Middle frontal gyrus (tissue), 1 donor: ENCODE measurements around the gene TSC2.
"Not testable (repeated sequence)": the region's sequence is repeated elsewhere in the genome, so short reads cannot be mapped to it uniquely, and the experiment has no call there.

Source experiments
- DNase-seq: peaks from one replicate; pipeline ENCODE4 v3.0.0-alpha.2; 2015; ENCODE audit warnings: low spot score; ENCODE audit errors: extremely low spot score

Gene TSC2

GRCh38 chr16:2101581-2101980 lies 53.8 kb downstream of the TSC2 start:
- DNase-seq = not testable (repeated sequence)

DNA sequence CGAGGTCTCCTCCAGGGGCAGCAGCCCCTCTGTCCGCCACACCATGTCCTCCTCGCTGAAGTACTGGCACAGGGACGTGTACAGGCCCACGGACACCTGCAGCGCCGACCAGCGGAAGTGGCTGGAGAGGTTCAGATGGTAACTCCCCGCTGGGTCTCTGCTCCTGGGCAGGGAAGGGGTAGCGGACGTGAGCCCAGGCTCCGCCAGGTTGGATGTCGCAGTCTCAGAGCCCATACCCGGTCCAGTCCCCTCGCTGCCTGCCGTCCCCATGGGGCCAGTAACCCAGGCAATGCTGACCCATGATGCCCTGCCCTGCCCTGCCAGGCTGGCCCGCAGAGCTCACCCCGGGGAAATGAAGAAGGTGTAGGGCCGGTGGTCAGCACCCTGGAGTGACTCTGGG lies 54.7 kb downstream of the TSC2 start:
- no peak for DNase-seq

DNA sequence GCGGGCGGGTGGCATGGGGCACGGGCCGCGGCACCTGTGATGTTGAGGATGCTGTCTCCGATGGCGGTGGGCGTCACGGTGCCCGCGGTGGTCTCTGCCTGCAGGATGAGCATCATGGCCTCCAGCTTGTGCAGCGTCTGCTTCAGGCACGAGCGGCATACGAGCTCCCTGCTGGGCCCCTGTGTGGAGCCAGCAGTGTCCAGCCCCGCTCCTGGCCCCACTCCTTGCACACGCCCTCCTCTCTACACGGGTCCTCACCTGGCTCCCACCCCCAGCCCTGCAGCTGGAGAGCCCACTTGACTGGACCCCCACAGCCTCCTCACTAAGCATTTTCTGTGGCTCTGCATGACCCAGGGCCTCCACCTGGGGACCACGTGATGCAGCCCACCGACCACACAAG lies 56.7 kb downstream of the TSC2 start:
- DNase-seq = not testable (repeated sequence)

DNA sequence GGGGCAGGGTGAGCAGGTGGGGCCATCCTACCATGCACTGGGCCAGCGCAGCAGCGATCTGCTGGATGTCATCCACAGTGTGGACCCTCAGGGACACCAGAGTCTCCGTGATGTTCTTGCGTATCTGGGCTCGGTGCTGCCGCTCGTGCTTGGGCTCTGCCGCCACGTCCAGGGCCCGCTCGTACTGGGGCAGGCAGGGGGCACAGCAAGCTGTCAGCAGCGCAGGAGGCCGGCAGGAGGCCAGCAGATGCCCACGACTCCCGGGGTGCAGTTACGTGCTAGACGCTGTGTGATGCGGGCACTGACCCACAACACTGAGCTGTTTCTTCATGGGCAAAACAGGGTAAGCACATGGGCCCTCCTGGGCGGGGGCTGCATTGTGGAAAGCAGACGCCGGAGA lies 57.5 kb downstream of the TSC2 start:
- DNase-seq = not testable (repeated sequence)

- not testable (repeated sequence) for DNase-seq
These were observed 58.0 kb downstream of the TSC2 start for GRCh38 chr16:2105769-2106168.

GRCh38 chr16:2106211-2106610 lies 58.4 kb downstream of the TSC2 start:
- not testable (repeated sequence) for DNase-seq

DNA sequence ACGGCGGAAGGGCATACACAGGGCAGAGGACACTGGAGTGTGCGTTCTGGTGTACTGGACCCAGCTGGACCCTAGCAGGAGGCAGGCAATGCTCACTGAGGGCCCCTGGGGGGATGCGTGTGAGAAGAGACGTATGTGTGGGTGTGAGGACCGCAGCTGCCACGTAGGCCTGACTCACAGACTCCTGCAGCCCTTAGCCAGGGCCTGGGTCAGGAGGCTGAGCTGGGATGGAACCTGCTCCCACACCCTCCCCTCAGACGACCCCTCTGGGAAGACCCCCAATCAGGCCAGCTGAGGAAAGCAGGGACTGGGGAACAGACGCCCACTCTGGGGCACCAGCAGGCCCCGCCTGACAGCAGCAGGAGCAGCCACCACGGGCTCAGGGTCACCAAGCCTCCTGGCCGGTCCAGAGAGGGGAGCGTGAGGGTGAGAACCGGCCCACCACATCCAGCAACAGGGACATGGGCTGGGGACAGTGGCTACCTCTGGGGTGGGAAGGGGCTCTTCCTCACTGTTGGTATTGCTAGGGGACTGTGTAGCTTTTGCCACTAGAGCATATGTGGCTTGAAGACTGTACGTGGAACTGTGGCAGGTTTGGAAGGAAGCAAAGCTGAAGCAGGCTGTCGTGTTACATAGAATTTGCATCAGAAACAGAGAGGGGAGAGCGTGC lies 59.5 kb downstream of the TSC2 start:
- DNase-seq = not testable (repeated sequence)

DNA sequence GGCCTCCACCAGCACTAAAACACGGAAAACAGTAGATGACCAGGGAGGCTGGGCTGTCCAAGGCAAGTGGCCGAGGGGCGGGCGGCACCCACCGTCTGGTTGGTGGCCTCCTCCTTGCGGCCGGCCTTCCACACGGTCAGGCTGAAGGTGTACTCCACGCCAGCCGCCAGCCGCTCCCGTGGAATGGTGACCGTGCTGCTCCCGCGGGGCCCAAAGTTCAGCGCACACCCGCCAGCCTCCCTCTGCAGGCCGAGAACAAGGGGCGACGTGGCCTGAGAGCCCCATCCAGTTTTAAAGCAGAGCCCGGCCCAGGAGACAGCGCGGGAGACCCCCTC lies 60.0 kb downstream of the TSC2 start:
- not testable (repeated sequence) for DNase-seq

DNA sequence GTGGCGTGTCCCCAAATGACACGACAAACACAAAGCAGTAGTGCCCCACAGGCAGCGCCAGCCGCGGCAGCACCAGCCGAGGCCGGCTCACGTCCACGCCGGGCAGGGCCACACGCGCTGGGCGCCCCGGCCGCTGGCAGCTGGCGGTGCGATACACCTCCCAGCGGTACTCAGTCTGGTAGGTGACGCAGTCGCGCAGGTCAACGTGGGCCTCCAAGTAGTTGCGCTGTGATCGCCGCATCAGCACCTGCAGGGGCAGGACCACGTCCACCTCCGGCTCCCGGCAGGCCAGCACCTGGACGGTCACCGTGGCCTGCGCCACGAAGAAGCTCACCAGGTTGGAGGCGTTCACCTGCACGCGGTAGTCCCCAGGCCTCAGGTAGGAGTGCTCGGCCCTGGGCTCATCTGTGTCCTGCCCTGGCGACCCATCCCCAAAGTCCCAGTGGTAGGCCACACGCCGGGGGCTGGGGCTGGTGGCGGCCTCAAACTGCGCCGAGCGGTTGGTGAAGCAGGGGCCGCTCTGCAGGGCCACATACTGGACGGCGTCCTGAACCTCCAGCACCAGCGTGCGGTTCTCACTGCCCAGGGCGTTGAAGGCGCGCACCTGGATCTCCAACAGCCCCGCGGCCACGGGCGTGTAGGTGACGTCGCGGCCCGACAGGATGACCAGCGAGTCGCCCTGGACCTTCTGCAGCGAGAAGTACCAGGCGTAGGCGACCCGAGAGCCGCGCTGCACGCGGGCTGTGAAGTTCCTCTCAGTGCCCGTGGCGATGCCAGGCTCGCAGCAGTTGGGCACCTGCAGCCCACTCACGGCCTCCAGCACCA lies 60.9 kb downstream of the TSC2 start:
- DNase-seq = not testable (repeated sequence)

GRCh38 chr16:2109271-2109580 lies 61.4 kb downstream of the TSC2 start:
- not testable (repeated sequence) for DNase-seq

DNA sequence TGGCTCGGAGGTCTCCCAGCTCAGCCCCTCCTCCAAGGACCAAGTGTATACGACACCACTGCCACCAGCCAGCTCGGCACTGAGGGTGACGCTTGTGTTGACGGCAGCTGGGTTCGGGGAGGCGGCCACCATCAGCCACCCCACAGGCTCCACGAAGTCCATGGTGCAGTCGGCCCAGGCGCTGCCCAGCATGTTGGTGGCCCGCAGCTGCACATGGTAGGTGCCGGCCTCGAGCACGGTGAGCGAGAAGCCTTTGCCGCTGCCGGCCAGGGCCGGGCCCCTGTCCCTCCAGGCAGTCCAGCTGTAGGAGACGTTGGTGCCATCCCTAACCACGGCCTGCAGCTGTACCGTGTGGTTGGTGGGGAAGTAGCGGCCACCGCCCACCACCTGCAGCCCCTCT lies 62.1 kb downstream of the TSC2 start:
- not testable (repeated sequence) for DNase-seq

DNA sequence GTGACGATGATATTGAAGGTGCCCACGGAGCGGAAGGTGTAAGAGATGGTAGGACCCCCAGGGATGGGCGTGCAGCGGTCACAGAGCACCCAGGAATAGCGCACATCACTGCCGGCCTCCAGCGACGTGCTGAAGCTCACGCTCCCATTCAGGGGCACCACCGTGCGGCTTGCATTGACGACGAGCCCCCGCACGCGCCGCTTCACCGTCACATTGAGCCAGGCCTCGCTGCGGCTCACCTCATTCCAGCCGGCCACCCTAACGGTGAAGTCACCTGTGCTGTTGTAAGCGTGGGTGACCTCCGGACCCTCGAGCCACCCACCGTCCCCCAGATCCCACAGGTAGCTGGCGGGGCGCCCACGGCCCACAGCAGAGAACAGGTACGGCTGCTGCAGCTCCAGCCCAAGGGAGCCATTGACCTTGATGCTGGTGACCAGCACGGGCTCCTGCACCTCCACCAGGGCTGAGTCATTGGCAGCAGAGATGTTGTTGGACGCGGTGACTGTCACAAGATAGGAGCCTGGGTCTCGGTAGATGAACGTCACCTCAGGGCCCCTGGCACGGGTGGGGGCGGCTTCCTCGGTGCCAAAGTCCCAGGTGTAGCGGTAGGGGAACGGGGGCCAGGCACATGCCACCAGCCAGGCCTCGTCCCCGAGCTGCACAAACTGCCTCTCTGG lies 62.7 kb downstream of the TSC2 start:
- not testable (repeated sequence) for DNase-seq

- DNase-seq = not testable (repeated sequence)
These were observed 63.2 kb downstream of the TSC2 start for GRCh38 chr16:2111009-2111353.

- DNase-seq = not testable (repeated sequence)
These were observed 63.9 kb downstream of the TSC2 start for GRCh38 chr16:2111412-2112335.

DNA sequence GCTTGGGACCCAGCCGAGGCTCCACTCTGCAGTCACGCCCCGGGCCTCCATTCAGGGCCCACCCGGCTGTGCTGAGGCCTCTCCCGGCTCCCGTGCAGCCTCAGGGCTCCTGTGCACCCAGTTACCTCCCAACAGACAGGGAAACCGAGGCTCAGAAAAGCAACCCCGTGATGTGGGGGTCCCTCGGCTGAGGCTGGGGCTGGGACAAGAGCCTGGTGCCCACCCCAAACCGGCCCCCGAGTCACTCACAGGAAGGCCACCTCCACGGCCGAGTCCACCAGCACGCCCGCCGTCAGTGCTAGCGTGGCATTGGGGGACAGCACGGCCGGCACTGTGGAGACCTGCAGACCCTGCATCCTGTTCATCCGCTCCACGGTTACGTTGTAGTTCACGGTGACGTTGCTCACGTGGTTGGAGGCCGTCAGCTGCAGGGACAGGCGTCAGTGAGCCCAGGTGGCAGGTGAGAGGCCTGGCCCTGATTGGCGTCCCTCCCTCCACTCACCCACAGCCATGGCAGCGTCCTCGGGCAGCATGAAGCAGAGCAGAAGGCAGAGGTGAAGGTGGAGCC lies 64.8 kb downstream of the TSC2 start:
- not testable (repeated sequence) for DNase-seq

GRCh38 chr16:2114225-2114624 lies 66.4 kb downstream of the TSC2 start:
- not testable (repeated sequence) for DNase-seq

- not testable (repeated sequence) for DNase-seq
These were observed 67.3 kb downstream of the TSC2 start for GRCh38 chr16:2114885-2115590.

GRCh38 chr16:2115591-2115973 lies 67.8 kb downstream of the TSC2 start:
- no peak for DNase-seq

- DNase-seq = not testable (repeated sequence)
These were observed 68.6 kb downstream of the TSC2 start for GRCh38 chr16:2116428-2116827.

- DNase-seq = not testable (repeated sequence)
These were observed 69.6 kb downstream of the TSC2 start for GRCh38 chr16:2117341-2117740.
